Measurements from ENCODE around the gene MRM2.

Gene MRM2

DNA sequence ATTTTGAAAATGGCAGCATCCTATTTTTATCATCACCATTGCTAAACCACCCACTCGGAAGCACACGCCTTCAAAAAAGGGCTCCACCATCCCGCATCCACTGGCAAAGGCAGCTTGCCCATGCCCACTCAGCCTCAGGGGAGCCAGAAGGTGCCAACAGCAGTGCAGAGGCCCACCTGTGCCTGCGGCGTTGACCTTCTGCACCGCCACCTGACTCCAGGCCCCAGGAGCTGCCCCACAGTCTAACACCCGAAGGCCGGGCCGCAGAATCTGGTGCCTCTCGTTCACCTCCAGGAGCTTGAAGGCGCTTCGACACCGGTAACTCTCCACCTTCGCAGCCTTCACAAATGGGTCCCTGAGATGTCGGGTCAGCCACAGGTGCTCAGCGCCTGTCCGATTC lies 2.8 kb downstream of the MRM2 start:
- TF ChIP-seq CTCF (IDR thresholded peaks at IDR 0.05; ENCODE audit: insufficient read depth, low read depth, low read length, missing control alignments), result no peak
- no peak for DNase-seq (ENCODE audit: low read depth)
- H3K4me3 ChIP-seq (ENCODE audit: low read length), result no peak overlapping the region

GRCh38 chr7:2237109-2237602 lies 4.8 kb downstream of the MRM2 start:
- no peak overlapping the region for H3K4me3 ChIP-seq (ENCODE audit: low read length)
- peak; percentile 88 for DNase-seq (ENCODE audit: low read depth)
- no peak for TF ChIP-seq CTCF (IDR thresholded peaks at IDR 0.05; ENCODE audit: insufficient read depth, low read depth, low read length, missing control alignments)

DNA sequence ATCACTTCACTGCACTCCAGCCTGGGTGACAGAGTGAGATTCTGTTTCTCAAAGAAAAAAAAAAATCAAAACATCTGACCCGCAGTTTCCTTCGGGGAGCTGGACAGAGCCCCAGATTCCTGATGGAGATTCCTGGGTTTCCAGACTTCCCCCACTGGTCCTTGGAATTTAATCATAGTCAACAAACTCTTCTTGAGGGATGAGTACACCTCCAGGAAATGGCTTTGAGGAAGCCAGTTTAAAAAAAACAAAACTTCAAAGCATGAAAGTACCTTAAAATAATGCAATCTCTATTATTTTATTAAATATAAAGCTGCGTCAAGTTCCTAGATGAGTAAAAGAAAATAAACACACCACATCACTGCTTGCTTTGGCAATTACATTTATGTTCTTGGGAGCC lies 8.1 kb downstream of the MRM2 start:
- DNase-seq (ENCODE audit: low read depth), result no peak
- no peak overlapping the region for H3K4me3 ChIP-seq (ENCODE audit: low read length)
- TF ChIP-seq CTCF (IDR thresholded peaks at IDR 0.05; ENCODE audit: insufficient read depth, low read depth, low read length, missing control alignments), result no peak

- TF ChIP-seq CTCF (IDR thresholded peaks at IDR 0.05; ENCODE audit: insufficient read depth, low read depth, low read length, missing control alignments), result no peak
- peak; percentile 90 for DNase-seq (ENCODE audit: low read depth)
- H3K4me3 ChIP-seq (ENCODE audit: low read length), result peak within 1 kb of the TSS; percentile 65
These were observed 9.1 kb downstream of the MRM2 start, which contains the start of gene MAD1L1 for GRCh38 chr7:2232766-2233520. TSS of gene MAD1L1 (minus strand) at chr7:2232945. CDS start at chr7:2230133, 2,812 bp downstream.

DNA sequence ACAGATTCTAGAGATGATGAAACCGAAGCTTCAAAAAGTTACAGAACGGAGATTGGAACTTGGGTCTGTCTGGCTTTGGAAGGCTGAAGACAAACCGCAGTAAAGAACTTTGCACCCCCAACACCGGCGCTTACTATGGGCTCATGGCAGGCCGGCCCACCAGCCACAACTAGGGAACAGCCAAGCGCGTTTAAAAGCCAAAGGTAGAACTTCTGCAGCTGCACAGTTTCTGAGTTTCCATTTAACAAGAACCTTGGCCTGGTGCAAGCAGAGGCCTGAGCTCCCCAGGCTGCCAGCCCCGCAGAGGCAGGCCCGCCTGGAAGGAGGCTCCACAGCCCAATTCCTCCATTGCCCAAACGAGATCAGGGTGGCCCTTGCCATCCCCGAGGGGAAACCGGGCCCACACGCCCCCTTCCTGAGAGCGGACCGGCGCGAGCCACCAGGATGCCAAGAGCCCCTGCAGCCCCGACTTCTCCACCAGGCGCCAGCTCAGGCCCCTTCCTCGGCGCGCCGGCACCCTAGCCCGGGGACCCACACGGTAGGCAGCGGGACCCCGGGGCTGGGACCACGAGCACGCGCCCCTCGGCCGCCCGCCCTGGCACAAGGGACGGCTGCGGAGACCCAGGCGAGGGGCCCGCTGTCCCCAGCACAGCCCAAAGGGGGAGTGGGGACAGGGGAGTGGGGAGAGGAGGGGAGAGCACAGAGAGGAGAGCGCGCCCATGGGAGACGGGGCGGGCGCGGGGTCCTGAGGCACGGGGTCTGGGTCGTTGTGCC lies 9.8 kb downstream of the MRM2 start:
- H3K4me3 ChIP-seq (ENCODE audit: low read length), result peak overlapping the region; percentile 65
- no peak for DNase-seq (ENCODE audit: low read depth)
- TF ChIP-seq CTCF (IDR thresholded peaks at IDR 0.05; ENCODE audit: insufficient read depth, low read depth, low read length, missing control alignments), result no peak

DNA sequence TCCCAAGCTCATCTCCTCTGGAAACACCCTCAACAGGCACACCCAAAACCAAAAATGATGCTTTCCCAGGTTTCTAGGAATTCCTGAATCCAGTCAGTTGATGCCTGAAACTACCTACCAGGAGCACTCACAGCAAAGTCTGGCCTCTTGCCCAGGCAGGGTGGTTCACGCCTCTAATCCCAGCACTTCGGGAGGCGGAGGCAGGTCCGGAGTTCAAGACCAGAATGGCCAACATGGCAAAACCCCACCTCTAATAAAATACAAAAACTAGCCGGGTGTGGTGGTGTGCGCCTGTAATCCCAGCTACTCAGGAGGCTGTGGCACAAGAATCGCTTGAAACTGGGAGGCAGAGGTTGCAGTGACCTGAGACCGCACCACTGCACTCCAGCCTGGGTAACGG lies 11.1 kb downstream of the MRM2 start:
- no peak for TF ChIP-seq CTCF (IDR thresholded peaks at IDR 0.05; ENCODE audit: insufficient read depth, low read depth, low read length, missing control alignments)
- no peak overlapping the region for H3K4me3 ChIP-seq (ENCODE audit: low read length)

More for the DNA sequence above, 11.1 kb downstream of the MRM2 start:
- no peak for DNase-seq (ENCODE audit: low read depth)
